OCI-LY3 (cell line): ENCODE data around the gene MAPKBP1.

Experiments used
- H2AFZ ChIP-seq: fragments of 200-600, 300-600 bp; shearing (Covaris generic); 2 replicates; pipeline ENCODE4 v1.6.0; 2014; ENCODE audit warnings: antibody characterized with exemption, low read depth, low read length
- H3K27ac ChIP-seq: fragments of 200-600, 300-600 bp; sonication (generic); 2 replicates; pipeline ENCODE4 v1.5.1; 2014; ENCODE audit warnings: mild to moderate bottlenecking, low read length, moderate library complexity, mixed read lengths
- H3K27me3 ChIP-seq: fragments of 200-600, 300-600 bp; sonication (generic); 2 replicates; pipeline ENCODE4 v1.6.1; 2014; ENCODE audit warnings: low read depth, low read length, mixed read lengths
- H3K36me3 ChIP-seq: fragments of 200-600, 300-600 bp; sonication (generic); replicated peaks from 2 replicates; pipeline ENCODE3; 2014; ENCODE audit warnings: low read depth, low read length, mixed read lengths
- H3K4me1 ChIP-seq: fragments of 300-600, 200-600 bp; sonication (generic); 2 replicates; pipeline ENCODE4 v1.6.1; 2014; ENCODE audit warnings: low read length, mixed read lengths
- H3K4me2 ChIP-seq: fragments of 200-600, 300-600 bp; sonication (generic); 2 replicates; pipeline ENCODE4 v1.6.1; 2014; ENCODE audit warnings: low read length, mixed read lengths
- H3K4me3 ChIP-seq: fragments of 300-600, 200-600 bp; sonication (generic); 2 replicates; pipeline ENCODE4 v1.5.1; 2014; ENCODE audit warnings: antibody characterized with exemption, mild to moderate bottlenecking, low read length, moderate library complexity
- H3K79me2 ChIP-seq: fragments of 300-600, 200-600 bp; shearing (Covaris generic); 2 replicates; pipeline ENCODE4 v1.6.1; 2014; ENCODE audit warnings: mild to moderate bottlenecking, low read length, mixed read lengths
- H3K9ac ChIP-seq: fragments of 300-600, 200-600 bp; shearing (Covaris generic); 2 replicates; pipeline ENCODE4 v1.6.0; 2014; ENCODE audit warnings: mild to moderate bottlenecking, low read length, moderate library complexity
- H3K9me3 ChIP-seq: fragments of 200-600, 300-600 bp; shearing (Covaris generic); 2 replicates; pipeline ENCODE4 v1.6.1; 2014; ENCODE audit warnings: low read length, mixed read lengths; ENCODE audit not compliant: insufficient read depth
- H4K20me1 ChIP-seq: fragments of 200-600, 300-600 bp; sonication (generic); 2 replicates; pipeline ENCODE4 v1.6.1; 2016; ENCODE audit warnings: low read length, mixed read lengths; ENCODE audit not compliant: insufficient read depth
- CTCF ChIP-seq: fragments of 200-600, 300-600 bp; sonication (generic); IDR thresholded peaks from 2 replicates; pipeline ENCODE4 v1.5.1; 2014; ENCODE audit warnings: antibody characterized with exemption, low read length, low read depth
- EZH2phosphoT487 ChIP-seq: fragments of 200-600 bp; shearing (Covaris generic); IDR thresholded peaks from 2 replicates; pipeline ENCODE4 v1.6.1; 2018; ENCODE audit warnings: antibody characterized with exemption, mixed run types, low read depth

The MAPKBP1 gene

GRCh38 chr15:41779662-41780157 lies 5.4 kb downstream of the MAPKBP1 start:
- Histone ChIP-seq H3K9me3 (no peaks in the 10 kb centered on the region), H2AFZ (no peak overlapping the region), H3K36me3 (peaks cover 5% of the 10 kb centered on the region), H3K4me2 (no peak overlapping the region), H3K4me3 (no peak overlapping the region), H3K4me1 (peaks cover 19% of the 10 kb centered on the region), H3K9ac (no peak overlapping the region), H3K27ac (no peak overlapping the region), H3K79me2 (peaks cover 38% of the 10 kb centered on the region), H4K20me1 (no peaks in the 10 kb centered on the region), H3K27me3 (no peaks in the 10 kb centered on the region)
- TF ChIP-seq CTCF (no peak), EZH2phosphoT487 (no peak)

DNA sequence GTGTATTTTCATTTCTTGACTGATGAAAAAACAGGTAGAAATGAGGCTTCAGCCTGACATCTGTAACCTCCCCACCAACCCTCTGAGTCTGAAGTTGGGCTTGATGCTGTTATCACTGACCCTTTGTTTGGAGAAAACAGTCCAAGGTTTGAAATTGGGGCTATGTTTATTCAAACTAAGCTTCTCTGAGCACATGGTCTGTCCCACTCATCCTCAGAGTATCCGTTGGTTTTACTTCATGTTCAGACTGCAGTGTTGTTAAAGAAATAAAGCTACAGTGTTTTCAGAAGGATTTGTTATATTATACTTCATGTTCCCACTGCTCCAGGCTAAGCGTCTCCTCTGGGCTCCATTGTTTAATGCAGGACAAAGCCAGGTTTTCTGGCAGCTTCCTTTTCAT lies 6.0 kb downstream of the MAPKBP1 start:
- H3K4me2 ChIP-seq: no peak overlapping the region
- H4K20me1 ChIP-seq: no peaks in the 10 kb centered on the region
- H3K4me3 ChIP-seq: no peak overlapping the region
- TF ChIP-seq CTCF: no peak
- no peak for TF ChIP-seq EZH2phosphoT487
- peaks cover 5% of the 10 kb centered on the region for H3K36me3 ChIP-seq
- H3K27ac ChIP-seq: no peak overlapping the region
- H3K79me2 ChIP-seq: peaks cover 33% of the 10 kb centered on the region
- H3K9me3 ChIP-seq: no peaks in the 10 kb centered on the region
- H3K9ac ChIP-seq: no peak overlapping the region
- no peak overlapping the region for H2AFZ ChIP-seq
- no peaks in the 10 kb centered on the region for H3K27me3 ChIP-seq
- peaks cover 19% of the 10 kb centered on the region for H3K4me1 ChIP-seq

- Histone ChIP-seq H3K4me2 (no peak overlapping the region), H4K20me1 (no peaks in the 10 kb centered on the region), H3K4me1 (peaks cover 14% of the 10 kb centered on the region), H3K27ac (no peak overlapping the region), H3K36me3 (peaks cover 5% of the 10 kb centered on the region), H2AFZ (no peak overlapping the region), H3K27me3 (no peaks in the 10 kb centered on the region), H3K4me3 (no peak overlapping the region), H3K9ac (no peak overlapping the region), H3K79me2 (peaks cover 28% of the 10 kb centered on the region), H3K9me3 (no peaks in the 10 kb centered on the region)
- TF ChIP-seq EZH2phosphoT487 (no peak), CTCF (no peak)
Observed at GRCh38 chr15:41780727-41781126, 6.4 kb downstream of the MAPKBP1 start.

DNA sequence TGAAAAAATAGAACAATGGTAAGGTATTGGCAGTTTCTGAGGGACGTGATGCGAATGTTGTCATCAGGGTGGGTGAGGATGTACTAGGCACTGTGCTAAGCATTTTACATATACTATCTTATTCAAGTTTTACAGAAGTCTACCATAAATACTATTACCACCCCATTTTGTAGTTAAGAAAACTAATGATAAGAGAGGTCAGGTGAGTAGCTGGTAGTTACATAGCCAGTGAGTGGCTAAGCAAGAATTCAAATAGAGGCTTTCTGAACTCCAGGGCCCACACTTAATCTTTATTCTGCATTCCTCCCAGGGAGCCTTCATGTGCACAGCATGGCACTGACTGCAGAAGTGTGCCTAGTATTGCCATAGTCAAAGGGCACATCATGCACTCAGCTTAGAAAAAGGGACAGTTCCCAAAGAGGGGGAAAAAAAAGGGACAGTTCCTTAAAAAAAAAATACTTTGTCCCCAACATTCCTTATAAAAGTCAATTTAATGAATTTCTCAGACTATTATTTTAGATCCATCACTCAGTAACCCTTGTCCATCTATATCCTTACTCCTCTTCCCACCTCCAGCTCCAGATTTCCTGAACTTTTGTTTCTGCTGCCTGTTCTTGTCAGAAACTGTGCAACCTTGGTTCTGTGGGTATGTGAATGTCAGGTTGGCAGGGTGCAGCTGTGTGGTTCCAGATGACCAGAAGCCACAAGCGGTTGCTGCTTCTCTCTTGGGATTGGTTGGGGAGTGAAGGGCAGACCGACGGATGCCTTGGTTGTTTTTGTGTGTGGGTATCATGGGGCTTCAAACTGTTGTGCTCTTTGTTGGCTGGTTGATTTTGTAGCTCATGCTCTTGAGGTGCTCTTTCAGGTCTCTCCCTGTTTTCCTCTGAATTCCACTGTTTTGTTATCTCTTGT lies 8.3 kb downstream of the MAPKBP1 start:
- no peaks in the 10 kb centered on the region for H3K9me3 ChIP-seq
- H3K27me3 ChIP-seq: no peaks in the 10 kb centered on the region
- H3K4me2 ChIP-seq: no peak overlapping the region
- peaks cover 21% of the 10 kb centered on the region; the same call in 1 of the 2 replicates for H3K79me2 ChIP-seq
- H3K9ac ChIP-seq: no peak overlapping the region
- no peak overlapping the region for H3K4me3 ChIP-seq
- peaks cover 7% of the 10 kb centered on the region for H3K4me1 ChIP-seq
- no peaks in the 10 kb centered on the region for H4K20me1 ChIP-seq
- H2AFZ ChIP-seq: no peak overlapping the region
- H3K36me3 ChIP-seq: peaks cover 5% of the 10 kb centered on the region
- H3K27ac ChIP-seq: no peak overlapping the region
- TF ChIP-seq EZH2phosphoT487 (no peak), CTCF (no peak)
